ENCODE measurements around the gene ANKRD17.

Gene ANKRD17

DNA sequence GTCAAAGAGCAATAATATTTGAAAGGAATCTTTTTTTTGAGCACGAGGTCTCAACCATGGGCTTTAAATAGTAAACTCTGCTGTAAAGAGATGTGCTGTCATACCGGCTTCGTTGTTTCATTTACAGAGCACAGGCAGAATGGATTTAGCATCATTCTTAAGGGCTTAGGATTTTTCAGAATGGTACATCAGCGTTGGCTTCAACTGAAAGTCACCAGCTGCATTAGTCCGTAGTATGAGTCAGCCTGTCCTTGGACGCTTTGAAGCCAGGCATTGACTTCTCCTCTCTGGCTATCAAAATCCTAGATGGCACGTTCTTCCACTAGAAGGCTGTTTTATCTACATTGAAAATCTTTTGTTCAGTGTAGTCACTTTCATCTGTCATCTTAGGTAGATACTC lies 212.7 kb downstream of the ANKRD17 start:
- Histone ChIP-seq H3K4me3 (ENCODE audit: low read length) (no peak overlapping the region), H3K9me2 (replicated peaks; ENCODE audit: insufficient read depth, low read length) (no peaks in the 10 kb centered on the region), H2AFZ (ENCODE audit: low read length) (no peak overlapping the region), H3K36me3 (replicated peaks; ENCODE audit: insufficient read depth, low read length) (no peaks in the 10 kb centered on the region), H3K4me1 (ENCODE audit: low read length) (no peaks in the 10 kb centered on the region), H3K4me2 (ENCODE audit: low read depth, low read length) (no peak overlapping the region), H3F3A (ENCODE audit: insufficient read depth, low read length) (no peaks in the 10 kb centered on the region), H3K9ac (ENCODE audit: low read length) (no peak overlapping the region), H3K27ac (ENCODE audit: low read length) (no peak overlapping the region), H3K9me3 (replicated peaks; ENCODE audit: insufficient read depth, low read length) (no peaks in the 10 kb centered on the region), H4K20me1 (ENCODE audit: insufficient read depth, low read length) (no peaks in the 10 kb centered on the region), H3K79me2 (ENCODE audit: low read length) (no peaks in the 10 kb centered on the region), H3K27me3 (replicated peaks; ENCODE audit: insufficient read depth, low read length) (no peaks in the 10 kb centered on the region)
- no peak for TF ChIP-seq CTCF (IDR thresholded peaks at IDR 0.05; ENCODE audit: low read length)
- TF ChIP-seq EZH2phosphoT487 (IDR thresholded peaks at IDR 0.05; ENCODE audit: low read length): no peak
- TF ChIP-seq EZH2 (optimal IDR thresholded peaks at IDR 0.05; ENCODE audit: low read depth, low read length): no peak
- DNase-seq: no peak

DNA sequence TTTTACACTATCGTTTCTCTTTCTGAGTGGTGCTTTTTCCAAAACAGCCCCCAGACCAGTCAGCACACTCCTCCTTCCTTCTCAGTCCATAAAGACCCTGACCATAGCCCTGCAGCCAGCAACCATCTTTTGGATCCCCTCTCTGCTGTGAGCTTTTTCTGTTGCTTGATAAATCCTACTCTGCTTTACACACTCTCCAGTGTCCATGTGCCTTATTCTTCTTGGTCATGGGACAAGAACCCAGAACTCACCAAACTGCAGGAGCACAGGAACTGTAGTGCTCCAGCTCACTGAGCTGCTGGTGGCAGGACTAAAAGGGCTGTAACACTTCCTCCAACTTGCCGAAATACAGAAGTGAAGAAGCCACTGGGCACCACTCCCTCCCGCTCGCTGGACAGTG lies 221.5 kb downstream of the ANKRD17 start:
- Histone ChIP-seq H3K27me3 (replicated peaks; ENCODE audit: insufficient read depth, low read length) (no peaks in the 10 kb centered on the region), H3K27ac (ENCODE audit: low read length) (no peak overlapping the region), H3K9me3 (replicated peaks; ENCODE audit: insufficient read depth, low read length) (no peaks in the 10 kb centered on the region), H3K36me3 (replicated peaks; ENCODE audit: insufficient read depth, low read length) (no peaks in the 10 kb centered on the region), H3K79me2 (ENCODE audit: low read length) (no peaks in the 10 kb centered on the region), H3K4me2 (ENCODE audit: low read depth, low read length) (no peak overlapping the region), H3K9me2 (replicated peaks; ENCODE audit: insufficient read depth, low read length) (no peaks in the 10 kb centered on the region), H3K4me1 (ENCODE audit: low read length) (no peaks in the 10 kb centered on the region), H4K20me1 (ENCODE audit: insufficient read depth, low read length) (no peaks in the 10 kb centered on the region), H3F3A (ENCODE audit: insufficient read depth, low read length) (no peaks in the 10 kb centered on the region), H2AFZ (ENCODE audit: low read length) (no peak overlapping the region), H3K4me3 (ENCODE audit: low read length) (no peak overlapping the region), H3K9ac (ENCODE audit: low read length) (no peak overlapping the region)
- TF ChIP-seq EZH2phosphoT487 (IDR thresholded peaks at IDR 0.05; ENCODE audit: low read length): no peak
- no peak for TF ChIP-seq CTCF (IDR thresholded peaks at IDR 0.05; ENCODE audit: low read length)
- TF ChIP-seq EZH2 (optimal IDR thresholded peaks at IDR 0.05; ENCODE audit: low read depth, low read length): no peak
- DNase-seq: no peak

- no peak for DNase-seq
- no peaks in the 10 kb centered on the region for H3K79me2 ChIP-seq (ENCODE audit: low read length)
- TF ChIP-seq CTCF (IDR thresholded peaks at IDR 0.05; ENCODE audit: low read length): no peak
- TF ChIP-seq EZH2 (optimal IDR thresholded peaks at IDR 0.05; ENCODE audit: low read depth, low read length): no peak
- no peak for TF ChIP-seq EZH2phosphoT487 (IDR thresholded peaks at IDR 0.05; ENCODE audit: low read length)
- no peak overlapping the region for H3K4me3 ChIP-seq (ENCODE audit: low read length)
- no peak overlapping the region for H3K9ac ChIP-seq (ENCODE audit: low read length)
- H3K27me3 ChIP-seq (replicated peaks; ENCODE audit: insufficient read depth, low read length): no peaks in the 10 kb centered on the region
- no peaks in the 10 kb centered on the region for H3F3A ChIP-seq (ENCODE audit: insufficient read depth, low read length)
- H4K20me1 ChIP-seq (ENCODE audit: insufficient read depth, low read length): no peaks in the 10 kb centered on the region
- H3K4me1 ChIP-seq (ENCODE audit: low read length): no peaks in the 10 kb centered on the region
- H3K4me2 ChIP-seq (ENCODE audit: low read depth, low read length): no peak overlapping the region
- H3K36me3 ChIP-seq (replicated peaks; ENCODE audit: insufficient read depth, low read length): no peaks in the 10 kb centered on the region
- no peaks in the 10 kb centered on the region for H3K9me3 ChIP-seq (replicated peaks; ENCODE audit: insufficient read depth, low read length)
- H3K27ac ChIP-seq (ENCODE audit: low read length): no peak overlapping the region
- H3K9me2 ChIP-seq (replicated peaks; ENCODE audit: insufficient read depth, low read length): no peaks in the 10 kb centered on the region
- H2AFZ ChIP-seq (ENCODE audit: low read length): no peak overlapping the region
Observed at GRCh38 chr4:73036123-73036522, 222.5 kb downstream of the ANKRD17 start.

Measured in MM.1S (cell line).